T-helper 2 cell treated with Interferon-gamma antibody and Interleukin-4, amounts not matched to agents 5 μg/mL and 100 μg/mL, for 36 hours (primary cell): ENCODE results near the gene NRP1.
A peak's percentile ranks its signal among the peaks of the same experiment; 100 is the strongest.

ENCODE experiments used
- DNase-seq: peaks from one replicate; pipeline ENCODE4 v3.0.0; 2021; ENCODE audit warnings: low spot score
- H3K27ac Mint-ChIP-seq: one replicate; pipeline ENCODE4 v1.8.0; 2021; ENCODE audit warnings: mild to moderate bottlenecking, mixed read lengths
- H3K27me3 Mint-ChIP-seq: one replicate; pipeline ENCODE4 v1.8.0; 2021; ENCODE audit warnings: low read depth, mixed read lengths
- H3K36me3 Mint-ChIP-seq: one replicate; pipeline ENCODE4 v1.8.0; 2021; ENCODE audit warnings: low read depth, mixed read lengths
- H3K4me1 Mint-ChIP-seq: one replicate; pipeline ENCODE4 v1.8.0; 2021; ENCODE audit warnings: low read depth, mixed read lengths
- H3K4me3 Mint-ChIP-seq: one replicate; pipeline ENCODE4 v1.8.0; 2022; ENCODE audit warnings: mild to moderate bottlenecking, moderate library complexity, mixed read lengths
- H3K9me3 Mint-ChIP-seq: one replicate; pipeline ENCODE4 v1.8.0; 2021; ENCODE audit warnings: mixed read lengths

NRP1 gene

DNA sequence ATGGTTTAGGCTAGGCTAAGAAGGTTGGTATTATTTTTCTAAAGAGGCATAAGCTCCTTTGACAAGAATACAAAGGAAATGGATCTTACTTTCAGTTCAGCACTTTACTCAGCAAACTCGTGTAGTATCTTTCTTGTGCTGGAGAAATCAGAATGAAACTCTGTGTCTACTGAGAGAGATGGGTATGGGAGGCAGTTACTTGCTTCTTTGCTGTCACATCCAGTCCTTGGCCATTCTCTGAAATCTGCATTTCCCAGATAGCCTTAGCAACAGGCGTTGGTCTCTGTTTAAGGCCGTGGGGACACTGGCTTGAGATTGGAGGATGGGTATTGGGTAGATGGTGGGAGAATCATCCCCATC is 180.5 kb downstream of the NRP1 start:
- Mint-ChIP-seq H3K36me3 (peaks cover 7% of the 10 kb centered on the region), H3K4me1 (peaks cover 43% of the 10 kb centered on the region), H3K9me3 (no peaks in the 10 kb centered on the region), H3K27me3 (no peaks in the 10 kb centered on the region), H3K27ac (peak overlapping the region; percentile 86), H3K4me3 (peak overlapping the region; percentile 44)
- no peak for DNase-seq

DNA sequence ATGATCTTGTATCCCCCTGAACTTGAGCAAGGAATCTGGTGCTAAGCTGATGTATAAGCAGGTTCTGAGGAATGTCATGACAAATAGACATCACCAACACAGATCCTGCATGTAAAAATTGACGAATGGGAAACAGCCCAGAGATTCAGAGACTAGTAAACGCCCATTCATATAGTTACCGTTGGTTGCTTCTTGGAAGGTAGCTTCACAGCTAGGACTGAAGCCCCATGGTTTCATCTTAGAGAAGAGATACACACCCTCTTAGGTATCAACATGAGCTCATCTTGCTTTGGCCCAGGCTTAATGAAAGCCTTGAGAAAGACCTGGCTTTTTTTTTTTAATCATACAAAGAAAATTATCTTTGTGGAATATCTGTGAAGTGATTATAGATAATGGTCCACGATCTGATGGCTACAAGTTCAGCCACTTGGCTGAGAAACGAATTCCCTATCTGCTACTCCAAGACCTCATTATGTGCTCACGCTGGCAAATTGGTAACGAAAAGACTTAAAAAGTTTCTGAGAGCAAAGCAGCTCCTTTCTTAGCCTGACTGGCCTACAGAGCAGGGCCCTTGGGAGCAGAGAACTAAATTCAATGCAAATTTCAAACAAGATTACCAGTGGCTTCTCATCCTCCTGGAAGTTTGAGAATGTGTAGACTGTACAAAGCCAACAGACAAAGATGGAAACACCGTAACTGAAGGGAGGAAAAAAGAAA is 181.1 kb downstream of the NRP1 start:
- H3K9me3 Mint-ChIP-seq, result peaks cover 4% of the 10 kb centered on the region
- peak overlapping the region; percentile 44 for H3K4me3 Mint-ChIP-seq
- H3K4me1 Mint-ChIP-seq, result peaks cover 43% of the 10 kb centered on the region
- peaks cover 10% of the 10 kb centered on the region for H3K36me3 Mint-ChIP-seq
- H3K27me3 Mint-ChIP-seq, result no peaks in the 10 kb centered on the region
- DNase-seq, result no peak
- H3K27ac Mint-ChIP-seq, result peak overlapping the region; percentile 86

GRCh38 chr10:33152750-33153149 is 181.7 kb downstream of the NRP1 start:
- no peak for DNase-seq
- Mint-ChIP-seq H3K27me3 (no peaks in the 10 kb centered on the region), H3K27ac (peak overlapping the region; percentile 86), H3K4me1 (peaks cover 43% of the 10 kb centered on the region), H3K4me3 (peak overlapping the region; percentile 44), H3K36me3 (peaks cover 13% of the 10 kb centered on the region), H3K9me3 (peaks cover 6% of the 10 kb centered on the region)

- DNase-seq, result no peak
- H3K4me3 Mint-ChIP-seq, result no peak overlapping the region
- H3K9me3 Mint-ChIP-seq, result peaks cover 6% of the 10 kb centered on the region
- H3K27me3 Mint-ChIP-seq, result no peaks in the 10 kb centered on the region
- peaks cover 43% of the 10 kb centered on the region for H3K4me1 Mint-ChIP-seq
- peak overlapping the region; percentile 50 for H3K27ac Mint-ChIP-seq
- H3K36me3 Mint-ChIP-seq, result peaks cover 13% of the 10 kb centered on the region
These were observed 182.3 kb downstream of the NRP1 start for GRCh38 chr10:33152146-33152545.

GRCh38 chr10:33151344-33151864 is 183.1 kb downstream of the NRP1 start:
- Mint-ChIP-seq H3K4me3 (no peak overlapping the region), H3K27ac (peak overlapping the region; percentile 46)

GRCh38 chr10:33150889-33151288 is 183.6 kb downstream of the NRP1 start:
- Mint-ChIP-seq H3K27me3 (no peaks in the 10 kb centered on the region), H3K27ac (peak overlapping the region; percentile 46), H3K36me3 (peaks cover 13% of the 10 kb centered on the region), H3K9me3 (peaks cover 6% of the 10 kb centered on the region), H3K4me3 (no peak overlapping the region), H3K4me1 (peaks cover 45% of the 10 kb centered on the region)
- DNase-seq, result no peak

More at GRCh38 chr10:33151344-33151864, 183.1 kb downstream of the NRP1 start:
- peaks cover 13% of the 10 kb centered on the region for H3K36me3 Mint-ChIP-seq
- no peak for DNase-seq
- peaks cover 43% of the 10 kb centered on the region for H3K4me1 Mint-ChIP-seq
- H3K9me3 Mint-ChIP-seq, result peaks cover 6% of the 10 kb centered on the region
- no peaks in the 10 kb centered on the region for H3K27me3 Mint-ChIP-seq

DNA sequence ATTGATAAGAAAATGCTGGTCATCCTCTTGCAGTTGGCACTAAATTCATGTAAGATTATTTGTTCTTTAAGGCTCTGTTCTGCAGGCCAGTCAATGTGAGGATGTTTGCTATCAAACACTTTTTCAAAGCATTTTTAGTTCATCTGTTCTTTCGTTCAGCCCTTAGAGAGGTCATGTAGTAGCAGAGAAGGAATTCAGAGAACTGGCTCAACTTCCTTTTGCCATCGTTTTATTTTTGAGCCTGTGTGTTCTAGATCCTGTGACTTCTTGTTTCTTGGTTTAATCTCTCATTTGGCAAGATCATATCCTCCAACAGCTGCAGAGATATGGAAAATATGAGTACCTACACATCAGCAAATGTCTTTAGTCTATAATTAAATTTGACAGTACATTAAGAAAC is 184.3 kb downstream of the NRP1 start:
- Mint-ChIP-seq H3K4me3 (no peak overlapping the region), H3K4me1 (peaks cover 39% of the 10 kb centered on the region), H3K36me3 (peaks cover 13% of the 10 kb centered on the region), H3K9me3 (peaks cover 6% of the 10 kb centered on the region), H3K27me3 (no peaks in the 10 kb centered on the region), H3K27ac (no peak overlapping the region)
- no peak for DNase-seq

GRCh38 chr10:33147013-33147310 is 187.5 kb downstream of the NRP1 start:
- Mint-ChIP-seq H3K27ac (no peak overlapping the region), H3K9me3 (peaks cover 6% of the 10 kb centered on the region), H3K36me3 (peaks cover 10% of the 10 kb centered on the region), H3K4me3 (no peak overlapping the region), H3K4me1 (peaks cover 36% of the 10 kb centered on the region), H3K27me3 (no peaks in the 10 kb centered on the region)
- no peak for DNase-seq

DNA sequence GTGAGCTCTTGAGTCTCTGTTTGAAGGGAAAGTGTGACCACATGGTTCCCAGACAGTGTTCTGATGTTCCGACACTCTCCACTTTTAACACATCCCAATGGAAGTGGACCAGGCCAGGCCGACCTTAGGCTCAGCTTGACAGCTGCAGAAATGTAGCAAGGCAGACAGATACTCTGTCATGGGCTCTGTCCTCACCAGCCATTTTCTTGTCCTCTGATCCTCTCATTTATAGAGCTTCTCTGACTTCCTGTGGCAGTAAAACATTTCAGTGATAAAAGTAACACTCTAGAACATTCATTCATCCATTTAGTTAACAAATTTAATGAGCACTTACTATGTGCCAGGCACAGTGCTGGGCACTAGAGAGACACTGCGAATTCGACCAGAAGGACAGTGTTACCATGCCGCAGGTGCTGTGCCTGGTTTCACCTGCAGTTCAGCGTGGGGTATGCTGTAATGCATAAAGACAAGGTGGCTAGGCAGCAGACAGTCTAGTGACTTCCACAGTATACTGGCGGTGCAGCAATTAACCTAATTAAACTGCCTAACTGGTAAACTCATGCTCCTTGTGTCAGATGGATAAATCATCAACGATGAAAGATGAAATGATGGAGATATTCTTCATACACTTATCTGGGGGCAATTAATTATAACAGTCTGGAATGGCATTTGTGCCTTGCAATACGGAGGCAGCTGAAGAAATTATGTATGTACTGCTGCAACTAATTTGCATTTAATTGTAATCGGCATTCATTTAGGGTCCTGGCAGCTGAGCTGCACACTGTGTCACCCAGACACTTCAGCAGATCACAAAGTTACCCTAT is 188.1 kb downstream of the NRP1 start:
- no peak for DNase-seq
- Mint-ChIP-seq H3K9me3 (peaks cover 6% of the 10 kb centered on the region), H3K27ac (no peak overlapping the region), H3K36me3 (peaks cover 10% of the 10 kb centered on the region), H3K4me3 (no peak overlapping the region), H3K4me1 (peaks cover 34% of the 10 kb centered on the region), H3K27me3 (no peaks in the 10 kb centered on the region)

DNA sequence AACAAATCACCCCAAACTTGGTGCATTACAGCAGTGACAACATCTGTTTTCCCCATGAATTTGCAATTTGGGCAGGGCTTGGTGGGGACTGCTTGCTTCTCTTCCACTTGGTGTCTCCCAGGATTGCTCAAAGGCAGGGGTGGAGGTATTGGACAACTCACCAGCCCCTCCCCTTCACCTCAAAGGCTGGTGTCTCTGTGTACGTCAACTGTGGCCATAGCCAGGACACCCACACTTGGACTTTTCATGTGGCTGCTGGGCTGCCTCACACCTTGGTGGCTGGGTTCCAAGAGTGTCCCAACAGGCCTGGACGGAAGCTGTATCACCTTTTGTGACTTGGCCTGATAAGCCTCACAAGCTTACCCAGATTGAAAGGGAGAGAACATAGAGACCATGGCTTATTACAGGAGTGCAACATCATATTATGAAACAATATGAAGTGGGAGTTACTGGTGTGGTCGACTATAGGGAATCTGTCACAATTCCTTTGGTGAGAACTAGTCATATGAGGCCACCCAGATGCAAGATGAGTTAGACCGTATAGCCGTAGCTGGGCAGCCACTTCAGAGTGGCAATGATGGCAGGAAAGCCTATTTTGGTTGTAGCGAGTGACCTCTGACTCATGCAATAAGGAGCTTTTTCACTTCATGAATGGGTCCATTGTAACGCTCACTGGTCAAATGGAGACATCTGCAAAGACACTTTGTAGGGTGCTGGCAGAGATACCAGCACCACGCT is 188.8 kb downstream of the NRP1 start:
- H3K4me3 Mint-ChIP-seq, result no peak overlapping the region
- no peaks in the 10 kb centered on the region for H3K27me3 Mint-ChIP-seq
- peaks cover 6% of the 10 kb centered on the region for H3K36me3 Mint-ChIP-seq
- H3K9me3 Mint-ChIP-seq, result peaks cover 6% of the 10 kb centered on the region
- H3K4me1 Mint-ChIP-seq, result peaks cover 31% of the 10 kb centered on the region
- no peak overlapping the region for H3K27ac Mint-ChIP-seq
- no peak for DNase-seq

DNA sequence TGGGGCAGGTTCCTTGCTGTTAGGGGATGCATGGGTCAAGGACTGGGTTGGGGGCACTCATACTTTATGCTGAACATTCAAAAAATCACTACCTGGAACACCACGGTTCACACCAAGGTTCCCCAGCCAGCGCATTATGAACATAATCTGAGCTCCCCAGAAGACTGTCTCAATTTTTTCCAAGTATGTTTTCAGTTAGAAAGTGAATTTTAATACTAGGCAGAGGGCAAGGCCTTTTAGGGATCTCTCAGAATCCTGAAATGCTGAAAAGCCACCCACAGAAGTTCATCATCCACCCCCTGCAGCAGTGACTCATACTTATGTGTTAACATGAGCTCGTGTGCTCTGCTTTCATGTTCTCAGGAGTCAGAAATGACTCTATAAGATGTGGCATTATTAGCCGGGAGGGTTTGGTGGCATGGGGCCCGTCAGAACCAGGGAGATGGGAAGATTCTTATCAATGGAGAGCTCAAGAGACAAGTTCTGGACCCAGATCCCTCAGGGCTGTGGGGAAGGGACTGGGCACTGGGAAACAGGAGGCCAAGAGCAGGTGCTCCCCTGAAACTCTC is 191.2 kb downstream of the NRP1 start:
- Mint-ChIP-seq H3K4me1 (peaks cover 42% of the 10 kb centered on the region), H3K27ac (peak overlapping the region; percentile 88), H3K36me3 (peaks cover 2% of the 10 kb centered on the region)

DNA sequence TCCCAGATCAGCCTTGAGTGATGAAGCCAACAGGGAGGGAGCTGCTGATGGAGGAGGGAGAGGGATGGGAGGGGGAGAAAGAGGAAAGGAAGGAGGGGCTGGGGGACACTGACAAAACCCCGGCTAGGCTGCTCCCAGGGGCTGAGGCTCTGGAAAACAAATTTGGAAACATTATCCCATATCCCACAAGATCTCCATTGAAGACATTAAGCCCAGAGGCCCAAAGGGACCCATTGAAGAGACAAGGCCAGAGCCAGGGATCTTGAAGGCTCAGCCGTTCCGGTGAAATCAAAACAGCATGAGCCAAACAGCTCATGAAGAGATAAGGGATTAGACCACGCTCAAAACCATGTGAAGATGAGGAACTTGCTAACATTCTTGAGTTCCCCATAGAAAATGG is 192.2 kb downstream of the NRP1 start:
- Mint-ChIP-seq H3K36me3 (no peaks in the 10 kb centered on the region), H3K27ac (peak overlapping the region; percentile 15), H3K4me3 (no peak overlapping the region), H3K9me3 (no peaks in the 10 kb centered on the region), H3K27me3 (no peaks in the 10 kb centered on the region), H3K4me1 (peaks cover 51% of the 10 kb centered on the region)
- DNase-seq, result no peak

More for the DNA sequence above, 191.2 kb downstream of the NRP1 start:
- Mint-ChIP-seq H3K4me3 (peak overlapping the region; percentile 23), H3K27me3 (no peaks in the 10 kb centered on the region), H3K9me3 (peaks cover under 1% of the 10 kb centered on the region)
- peak; percentile 78 for DNase-seq

DNA sequence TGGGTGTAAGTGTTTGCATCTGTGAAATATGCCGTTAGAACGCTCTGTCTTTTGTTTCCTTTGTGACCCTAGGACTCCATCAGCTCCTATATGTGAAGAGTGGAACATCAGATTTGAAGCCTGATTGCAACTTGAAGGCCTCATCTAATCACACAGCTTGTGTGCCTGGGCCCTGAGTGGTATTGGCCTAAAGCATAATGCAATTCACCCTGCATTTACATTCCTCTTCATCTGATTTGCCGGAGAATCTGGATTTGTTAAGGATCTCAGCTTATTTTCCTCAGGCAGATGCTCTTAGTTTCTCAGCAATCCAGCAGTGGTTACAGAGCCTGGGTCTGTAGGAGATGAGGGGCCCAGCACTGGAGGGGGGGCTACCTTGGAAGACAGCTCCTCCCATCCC is 193.2 kb downstream of the NRP1 start:
- Mint-ChIP-seq H3K4me1 (peaks cover 57% of the 10 kb centered on the region), H3K9me3 (no peaks in the 10 kb centered on the region), H3K4me3 (no peak overlapping the region), H3K27me3 (no peaks in the 10 kb centered on the region), H3K36me3 (no peaks in the 10 kb centered on the region), H3K27ac (peak overlapping the region; percentile 55)
- no peak for DNase-seq
